DOHH2 (cell line): ENCODE measurements around the gene RNU11.

ENCODE experiments used
- H3F3A ChIP-seq: fragments of 200-600 bp; sonication (generic), shearing (Covaris generic); 2 replicates; pipeline ENCODE4 v1.6.0; 2016; ENCODE audit warnings: antibody characterized with exemption, mild to moderate bottlenecking; ENCODE audit not compliant: control insufficient read depth, insufficient read depth
- H3K27ac ChIP-seq: fragments of 200-600 bp; sonication (generic); 2 replicates; pipeline ENCODE4 v1.5.1; 2014; ENCODE audit warnings: low read depth, mild to moderate bottlenecking, low read length, moderate library complexity
- H3K27me3 ChIP-seq: fragments of 200-600 bp; sonication (generic); 2 replicates; pipeline ENCODE4 v1.6.1; 2014; ENCODE audit warnings: mild to moderate bottlenecking, low read length, mixed read lengths; ENCODE audit not compliant: control insufficient read depth
- H3K36me3 ChIP-seq: fragments of 200-600 bp; sonication (generic); 2 replicates; pipeline ENCODE4 v1.6.1; 2014; ENCODE audit warnings: mild to moderate bottlenecking, low read length, moderate library complexity, mixed read lengths; ENCODE audit not compliant: control insufficient read depth
- H3K4me1 ChIP-seq: fragments of 200-600 bp; sonication (generic); 2 replicates; pipeline ENCODE4 v1.6.1; 2014; ENCODE audit warnings: mild to moderate bottlenecking, low read length, mixed read lengths; ENCODE audit not compliant: control insufficient read depth
- H3K4me2 ChIP-seq: fragments of 200-600 bp; sonication (generic); 2 replicates; pipeline ENCODE4 v1.6.0; 2014; ENCODE audit warnings: mild to moderate bottlenecking, low read length, moderate library complexity
- H3K4me3 ChIP-seq: fragments of 200-600 bp; sonication (generic); 2 replicates; pipeline ENCODE4 v1.5.1; 2014; ENCODE audit warnings: mild to moderate bottlenecking, low read length, mixed read lengths
- H3K79me2 ChIP-seq: fragments of 200-600 bp; sonication (generic); 2 replicates; pipeline ENCODE4 v1.6.1; 2014; ENCODE audit warnings: mild to moderate bottlenecking, low read length, mixed read lengths; ENCODE audit not compliant: control insufficient read depth
- H3K9me2 ChIP-seq: fragments of 200-600 bp; sonication (generic); replicated peaks from 2 replicates; pipeline ENCODE4 v1.6.1; 2014; ENCODE audit warnings: mild to moderate bottlenecking, low read length, mixed read lengths; ENCODE audit not compliant: control insufficient read depth
- H3K9me3 ChIP-seq: fragments of 200-600 bp; sonication (generic); 2 replicates; pipeline ENCODE4 v1.6.1; 2014; ENCODE audit warnings: antibody characterized with exemption, low read length, mixed read lengths; ENCODE audit not compliant: control insufficient read depth, insufficient read depth
- H4K20me1 ChIP-seq: fragments of 200-600 bp; sonication (generic); 2 replicates; pipeline ENCODE4 v1.6.0; 2014; ENCODE audit warnings: low read depth, mild to moderate bottlenecking, antibody characterized with exemption, low read length, moderate library complexity; ENCODE audit not compliant: control insufficient read depth, insufficient read depth
- CTCF ChIP-seq: fragments of 200-600 bp; sonication (generic); IDR thresholded peaks from one replicate; pipeline ENCODE4 v1.5.1; 2014; ENCODE audit warnings: antibody characterized with exemption, mild to moderate bottlenecking, low read depth, low read length; ENCODE audit not compliant: poor library complexity, severe bottlenecking
- EZH2phosphoT487 ChIP-seq: fragments of 200-600 bp; sonication (generic); IDR thresholded peaks from 2 replicates; pipeline ENCODE4 v1.6.1; 2017; ENCODE audit warnings: borderline replicate concordance, mild to moderate bottlenecking, antibody characterized with exemption, low read length, moderate library complexity, mixed read lengths

The RNU11 gene

GRCh38 chr1:28648474-28649198, at the start of gene RNU11:
Gene RNU11, plus strand, starts transcription at chr1:28648600.
- Histone ChIP-seq H3K36me3 (peaks cover under 1% of the 10 kb centered on the region; the same call in 1 of the 2 replicates), H3F3A (peaks cover 21% of the 10 kb centered on the region), H3K27ac (peak within 1 kb of the TSS; percentile 94), H3K9me3 (no peaks in the 10 kb centered on the region), H3K4me1 (peaks cover 39% of the 10 kb centered on the region), H3K79me2 (peaks cover 5% of the 10 kb centered on the region; the same call in 1 of the 2 replicates), H4K20me1 (no peaks in the 10 kb centered on the region), H3K9me2 (no peaks in the 10 kb centered on the region), H3K4me2 (peak within 1 kb of the TSS; percentile 95), H3K4me3 (peak within 1 kb of the TSS; percentile 75), H3K27me3 (no peaks in the 10 kb centered on the region)
- TF ChIP-seq EZH2phosphoT487 (no peak), CTCF (peak; percentile 33)

- Histone ChIP-seq H3K27me3 (no peaks in the 10 kb centered on the region), H3K36me3 (peaks cover 41% of the 10 kb centered on the region), H3K4me3 (no peak overlapping the region), H3F3A (no peaks in the 10 kb centered on the region), H3K4me2 (no peak overlapping the region), H4K20me1 (no peaks in the 10 kb centered on the region), H3K9me2 (no peaks in the 10 kb centered on the region), H3K27ac (no peak overlapping the region), H3K4me1 (no peaks in the 10 kb centered on the region), H3K79me2 (no peaks in the 10 kb centered on the region), H3K9me3 (no peaks in the 10 kb centered on the region)
- TF ChIP-seq EZH2phosphoT487: no peak
- no peak for TF ChIP-seq CTCF
These were observed 46.7 kb upstream of the RNU11 start for GRCh38 chr1:28601696-28602095.

GRCh38 chr1:28602536-28603439, 45.6 kb upstream of the RNU11 start:
- Histone ChIP-seq H3K36me3 (peaks cover 46% of the 10 kb centered on the region), H3F3A (no peaks in the 10 kb centered on the region), H3K4me1 (no peaks in the 10 kb centered on the region), H3K27me3 (no peaks in the 10 kb centered on the region), H4K20me1 (no peaks in the 10 kb centered on the region), H3K9me3 (no peaks in the 10 kb centered on the region), H3K9me2 (no peaks in the 10 kb centered on the region), H3K4me2 (no peak overlapping the region), H3K79me2 (no peaks in the 10 kb centered on the region), H3K27ac (no peak overlapping the region), H3K4me3 (no peak overlapping the region)
- no peak for TF ChIP-seq EZH2phosphoT487
- TF ChIP-seq CTCF: peak; percentile 75
